CD4-positive, alpha-beta T cell (primary cell): Measurements from ENCODE around the gene EXOC1. TPM values are rescaled to one million over a fixed set of nuclear protein-coding genes. Genes with fewer than 3 reads are reported as not detected.

ENCODE experiments used
- ATAC-seq: fragments of 200-7000 bp; cut with Tn5 transposase; one replicate; pipeline ENCODE4 v1.10.0; 2022; ENCODE audit warnings: mild to moderate bottlenecking; ENCODE audit not compliant: poor library complexity
- CTCF ChIA-PET: fragments of 350-600 bp; sonication (Branson Sonifier 250); formaldehyde crosslinking; loops from one replicate; lab custom pipeline; 2021; ENCODE audit warnings: antibody characterized with exemption, inconsistent platforms; lab: Charles Lee
- POLR2A ChIA-PET: fragments of 350-600 bp; sonication (Branson Sonifier 250); formaldehyde crosslinking; loops from one replicate; lab custom pipeline; 2021; ENCODE audit warnings: antibody characterized with exemption, inconsistent platforms; lab: Charles Lee
- DNase-seq, 14 experiments: peaks; one replicate each; pipeline ENCODE4 v3.0.0-alpha.2; 2013 to 2020; ENCODE audit warnings: mixed read lengths in 2 of 14
- H3K27ac ChIP-seq, 2 donors: one replicate each; pipeline versions ENCODE4 v1.5.1 to v1.7.0; 2013; ENCODE audit warnings: low read length in 2 of 2, low read depth in 1 of 2, mild to moderate bottlenecking in 1 of 2
- H3K27me3 ChIP-seq, 2 experiments: 1 replicate in 1 of 2; 2 replicates in 1 of 2; pipeline versions ENCODE4 v1.6.1 to v1.7.0; 2013; ENCODE audit warnings: low read length in 2 of 2, control low read depth in 1 of 2, mild to moderate bottlenecking in 1 of 2, moderate library complexity in 1 of 2; ENCODE audit not compliant: insufficient read depth in 2 of 2, control insufficient read depth in 1 of 2
- H3K36me3 ChIP-seq: one replicate; pipeline ENCODE4 v1.6.1; 2013; ENCODE audit warnings: low read length, control low read depth; ENCODE audit not compliant: insufficient read depth
- H3K4me1 ChIP-seq: one replicate; pipeline ENCODE4 v1.6.1; 2013; ENCODE audit warnings: low read length, control low read depth; ENCODE audit not compliant: insufficient read depth
- H3K4me3 ChIP-seq: one replicate; pipeline ENCODE4 v1.5.1; 2013; ENCODE audit warnings: mild to moderate bottlenecking, low read length, moderate library complexity
- H3K9me3 ChIP-seq, 2 experiments: 1 replicate in 1 of 2; 2 replicates in 1 of 2; pipeline versions ENCODE4 v1.6.1 to v1.7.0; 2013; ENCODE audit warnings: low read length in 2 of 2, mild to moderate bottlenecking in 2 of 2, control low read depth in 1 of 2, moderate library complexity in 1 of 2; ENCODE audit not compliant: control insufficient read depth in 1 of 2, insufficient read depth in 1 of 2
- H3K27ac Mint-ChIP-seq: one replicate; pipeline ENCODE4 v1.8.0; 2020; ENCODE audit warnings: mixed read lengths
- H3K27me3 Mint-ChIP-seq: one replicate; pipeline ENCODE4 v1.8.0; 2021; ENCODE audit warnings: mixed read lengths
- H3K36me3 Mint-ChIP-seq: one replicate; pipeline ENCODE4 v1.8.0; 2021; ENCODE audit warnings: low read depth, mixed read lengths
- H3K4me1 Mint-ChIP-seq: one replicate; pipeline ENCODE4 v1.8.0; 2021; ENCODE audit warnings: low read depth, mixed read lengths
- H3K4me3 Mint-ChIP-seq: one replicate; pipeline ENCODE4 v1.8.0; 2020; ENCODE audit warnings: mild to moderate bottlenecking, mixed read lengths
- H3K9me3 Mint-ChIP-seq: one replicate; pipeline ENCODE4 v1.8.0; 2020; ENCODE audit warnings: mixed read lengths
- CTCF ChIP-seq: fragments of 200-600 bp; IDR thresholded peaks from one replicate; pipeline ENCODE4 v1.8.0; 2022; ENCODE audit warnings: antibody characterized with exemption, mild to moderate bottlenecking
- intact Hi-C, 2 experiments: fragments of 100-400 bp; cut with DNase I in 1 of 2; cut with micrococcal nuclease in 1 of 2; formaldehyde crosslinking; loops; one replicate each; pipeline versions ENCODE4 v1.15.1 to v1.9.0; 2023 to 2025; cut with DNase I, micrococcal nuclease
- total RNA-seq, 174 experiments: library from RNA in 2 of 174; stranded (reverse) in 2 of 174; gene quantifications; one replicate each; pipeline ENCODE4 v1.2.3 and lab custom pipeline; 2021 to 2026

Gene EXOC1
- total RNA-seq, 2 experiments from 2014 or later, result 15.2 to 15.7 TPM

DNA sequence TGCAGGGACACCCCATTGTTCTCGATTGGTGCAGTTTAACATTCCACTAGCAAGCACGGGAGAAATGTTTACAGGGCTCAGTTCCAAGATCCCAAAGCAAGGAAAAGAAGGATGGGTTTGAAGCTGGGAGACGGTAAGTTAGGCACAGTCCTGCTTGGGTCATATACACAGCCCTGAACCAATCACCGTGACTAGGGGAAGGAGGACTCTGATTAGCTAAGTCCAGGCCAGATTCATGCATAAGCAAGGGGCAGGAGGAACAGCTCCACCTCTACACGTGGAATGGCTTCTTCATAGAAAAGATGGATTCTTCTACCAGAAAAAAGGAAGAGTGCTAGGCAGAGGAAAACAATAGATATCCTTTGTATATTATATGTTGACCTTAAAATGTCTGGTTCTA, 44.8 kb upstream of the EXOC1 start:
- POLR2A ChIA-PET, result interaction anchor here (0.7 kb wide), 1 partner anchor 417 kb away, joined by 3 read pairs; no protein-coding TSS in a partner anchor
- intact Hi-C loops, result no loop called here

DNA sequence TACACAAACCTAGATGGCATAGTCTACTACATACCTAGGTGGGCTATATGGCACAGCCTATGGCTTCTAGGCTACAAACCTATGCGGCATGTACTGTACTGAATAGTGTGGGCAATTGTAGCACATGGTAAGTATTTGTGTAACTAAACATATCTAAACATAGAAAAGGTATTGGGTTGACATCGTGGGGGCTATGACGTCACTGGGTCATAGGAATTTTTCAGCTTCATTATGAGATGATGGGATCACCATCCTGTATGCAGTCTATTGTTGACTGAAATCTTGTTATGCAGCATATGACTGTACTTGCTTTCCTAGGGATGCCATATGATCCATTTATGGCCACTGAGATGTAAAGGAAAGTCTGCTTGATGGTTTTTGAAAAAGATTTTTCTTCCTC, 35.8 kb upstream of the EXOC1 start:
- Histone ChIP-seq H3K36me3 (no peaks in the 10 kb centered on the region), H3K4me1 (peaks cover 3% of the 10 kb centered on the region), H3K4me3 (no peak overlapping the region), H3K27ac (no peak overlapping the region), H3K27me3 (peaks cover 0 to 21% of the 10 kb centered on the region in 2 experiments), H3K9me3 (no peaks in the 10 kb centered on the region)
- ChIA-PET POLR2A (no interaction called here), CTCF (no interaction called here)
- Mint-ChIP-seq H3K27me3 (peaks cover 24% of the 10 kb centered on the region), H3K36me3 (no peaks in the 10 kb centered on the region), H3K4me1 (peaks cover 6% of the 10 kb centered on the region), H3K4me3 (no peak overlapping the region), H3K27ac (no peak overlapping the region), H3K9me3 (no peaks in the 10 kb centered on the region)
- intact Hi-C loops, result no loop called here
- ATAC-seq, result no peak
- no peak for DNase-seq
- TF ChIP-seq CTCF, result no peak

More for the DNA sequence above, 44.8 kb upstream of the EXOC1 start:
- H3K4me3 ChIP-seq, result no peak overlapping the region
- Mint-ChIP-seq H3K4me3 (no peak overlapping the region), H3K27ac (no peak overlapping the region), H3K27me3 (peaks cover 26% of the 10 kb centered on the region), H3K36me3 (no peaks in the 10 kb centered on the region), H3K9me3 (no peaks in the 10 kb centered on the region), H3K4me1 (no peaks in the 10 kb centered on the region)
- ATAC-seq (no peak), DNase-seq (no peak)
- no peaks in the 10 kb centered on the region for H3K4me1 ChIP-seq
- no peaks in the 10 kb centered on the region for H3K36me3 ChIP-seq
- no peaks in the 10 kb centered on the region for H3K27me3 ChIP-seq
- no peaks in the 10 kb centered on the region for H3K9me3 ChIP-seq
- H3K27ac ChIP-seq, result no peak overlapping the region
- CTCF ChIA-PET, result no interaction called here
- no peak for TF ChIP-seq CTCF

DNA sequence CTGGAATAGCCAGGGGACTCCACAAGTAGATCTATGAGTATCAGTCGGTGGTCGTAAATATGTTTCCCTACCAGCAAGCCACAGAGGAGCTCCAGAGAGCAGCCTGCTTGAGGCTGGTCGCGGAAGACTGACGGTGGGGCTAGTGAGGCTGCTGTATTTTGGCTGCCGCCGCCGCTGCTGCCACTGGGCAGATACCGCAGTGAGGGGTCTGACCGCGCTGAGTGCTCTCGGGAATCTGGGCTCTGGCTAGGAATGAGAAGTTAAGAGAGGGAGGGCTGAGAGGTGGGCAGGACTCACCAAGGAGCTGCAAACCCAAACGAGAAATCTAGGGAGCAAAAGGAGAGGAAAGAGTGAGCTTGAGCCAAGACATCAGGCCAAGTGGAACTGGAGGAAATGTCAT, 33.8 kb upstream of the EXOC1 start, which contains the start of gene EXOC1L:
EXOC1L (plus strand) TSS at position 157 of the 400 bp plus-strand sequence; CDS start at position 394, 237 bp downstream.
- H3K36me3 ChIP-seq, result no peaks in the 10 kb centered on the region
- H3K9me3 ChIP-seq, result no peaks in the 10 kb centered on the region
- intact Hi-C loops, result no loop called here
- Mint-ChIP-seq H3K4me1 (peaks cover 6% of the 10 kb centered on the region), H3K27me3 (peaks cover 24% of the 10 kb centered on the region), H3K36me3 (no peaks in the 10 kb centered on the region), H3K4me3 (peak within 1 kb of the TSS; percentile 22), H3K9me3 (no peaks in the 10 kb centered on the region), H3K27ac (no peak within 1 kb of the TSS)
- H3K4me3 ChIP-seq, result no peak within 1 kb of the TSS
- ChIA-PET CTCF (no interaction called here), POLR2A (no interaction called here)
- ATAC-seq (no peak), DNase-seq (peak in 3 of 14 experiments; percentile 3 to 10 (median 6))
- peaks cover 3% of the 10 kb centered on the region for H3K4me1 ChIP-seq
- no peak within 1 kb of the TSS for H3K27ac ChIP-seq
- TF ChIP-seq CTCF, result no peak
- peaks cover 0 to 23% of the 10 kb centered on the region in 2 experiments for H3K27me3 ChIP-seq
